Measurements from ENCODE around the gene TRAPPC10.

The TRAPPC10 gene

DNA sequence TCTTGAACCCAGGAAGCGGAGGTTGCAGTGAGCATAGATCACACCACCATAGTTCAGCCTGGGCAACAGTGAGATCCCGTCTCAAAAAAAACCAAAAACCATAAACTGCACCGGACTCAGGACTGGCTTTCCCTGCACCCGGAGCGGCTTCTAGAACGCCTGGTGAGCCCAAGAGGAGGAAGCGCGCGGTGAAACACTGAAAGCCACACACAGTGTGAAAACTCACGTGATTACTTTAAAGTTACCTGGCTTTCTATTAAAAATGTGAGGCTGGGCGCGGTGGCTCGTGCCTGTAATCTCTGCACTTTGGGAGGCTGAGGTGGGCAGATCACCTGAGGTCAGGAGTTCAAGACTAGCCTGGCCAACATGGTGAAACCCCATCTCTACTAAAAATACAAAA is 7.0 kb upstream of the TRAPPC10 start:
- no peak for DNase-seq

DNA sequence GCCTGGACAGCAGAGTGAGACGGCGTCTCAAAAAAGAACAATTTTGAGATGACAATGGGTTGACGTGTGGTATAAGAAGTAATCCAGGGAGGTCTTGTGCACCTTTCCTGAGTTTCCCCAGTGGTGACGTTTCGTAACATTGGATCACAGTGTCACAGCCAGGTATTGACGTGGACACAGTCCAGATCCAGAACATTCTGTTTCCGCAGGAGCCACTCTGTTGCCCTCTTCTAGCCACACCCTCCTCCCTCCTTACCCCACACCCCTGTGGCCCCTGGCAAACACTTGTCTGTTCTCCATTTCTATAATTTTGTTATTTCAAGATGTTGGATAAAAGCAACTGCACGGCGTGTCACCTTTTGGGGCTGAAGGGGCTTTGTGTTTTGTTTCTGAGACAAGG is 6.5 kb upstream of the TRAPPC10 start:
- DNase-seq, result no peak

DNA sequence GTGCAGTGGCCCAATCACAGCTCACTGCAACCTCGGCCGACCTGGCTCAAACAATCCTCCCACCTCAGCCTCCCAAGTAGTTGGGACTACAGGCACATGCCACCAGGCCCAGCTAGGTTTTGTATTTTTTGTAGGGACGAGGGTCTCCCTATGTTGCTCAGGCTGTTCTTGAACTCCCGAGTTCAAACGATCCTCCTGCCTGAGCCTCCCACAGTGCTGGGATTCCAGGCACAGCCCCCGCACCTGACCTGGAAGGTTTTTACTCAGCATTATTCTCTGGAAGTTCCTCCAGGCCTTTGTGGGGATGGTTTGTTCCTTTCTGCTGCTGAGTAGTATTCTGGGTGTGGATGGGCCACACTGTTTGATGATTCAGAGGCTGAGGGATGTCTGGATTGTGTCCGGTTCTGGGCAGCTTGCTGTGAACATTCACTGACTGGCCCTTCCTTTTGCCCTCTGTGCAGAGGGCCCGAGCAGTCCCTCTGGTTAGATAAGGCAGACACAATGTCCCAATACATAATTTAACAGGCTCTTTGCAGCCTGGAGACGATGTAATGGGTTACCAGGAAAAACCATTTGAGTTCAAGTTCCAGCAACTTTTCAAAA is 6.0 kb upstream of the TRAPPC10 start:
- no peak for DNase-seq

DNA sequence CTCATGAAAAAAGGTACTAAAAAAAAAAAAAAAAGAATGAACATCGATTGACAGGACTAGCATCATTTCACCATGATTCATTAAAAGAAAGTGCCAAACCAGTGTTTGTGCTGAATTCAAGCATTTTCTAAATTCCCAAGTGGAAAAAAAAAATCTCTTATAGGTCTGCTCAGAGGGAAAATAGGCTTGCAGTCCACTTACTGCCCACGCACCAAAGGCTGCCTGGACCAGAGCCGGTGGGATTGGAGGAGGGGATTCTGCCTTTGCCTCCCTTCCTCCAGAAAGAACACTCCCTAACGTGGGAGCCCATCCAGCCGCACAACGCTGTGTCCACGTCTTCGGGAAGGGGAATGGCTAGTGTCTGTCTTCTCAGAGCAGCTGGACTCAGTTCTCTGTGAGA is 5.5 kb upstream of the TRAPPC10 start:
- DNase-seq, result no peak

DNA sequence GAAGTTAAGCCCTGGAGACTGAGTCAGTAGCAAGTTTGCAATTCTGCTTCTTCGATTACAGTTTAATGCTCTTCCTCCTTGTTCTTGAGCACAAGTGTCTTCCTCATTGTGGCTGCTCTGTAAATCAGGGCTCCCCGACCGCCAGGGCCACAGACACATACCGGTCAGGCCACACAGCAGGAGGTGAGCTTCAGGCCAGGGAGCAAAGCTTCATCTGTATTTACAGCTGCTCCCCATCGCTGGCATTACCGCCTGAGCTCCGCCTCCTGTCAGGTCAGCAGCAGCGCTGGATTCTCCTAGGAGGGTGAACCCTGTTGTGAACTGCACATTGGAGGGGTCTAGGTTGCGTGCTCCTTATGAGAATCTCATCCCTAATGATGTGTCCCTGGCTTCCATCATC is 1.7 kb upstream of the TRAPPC10 start:
- DNase-seq, result no peak

DNA sequence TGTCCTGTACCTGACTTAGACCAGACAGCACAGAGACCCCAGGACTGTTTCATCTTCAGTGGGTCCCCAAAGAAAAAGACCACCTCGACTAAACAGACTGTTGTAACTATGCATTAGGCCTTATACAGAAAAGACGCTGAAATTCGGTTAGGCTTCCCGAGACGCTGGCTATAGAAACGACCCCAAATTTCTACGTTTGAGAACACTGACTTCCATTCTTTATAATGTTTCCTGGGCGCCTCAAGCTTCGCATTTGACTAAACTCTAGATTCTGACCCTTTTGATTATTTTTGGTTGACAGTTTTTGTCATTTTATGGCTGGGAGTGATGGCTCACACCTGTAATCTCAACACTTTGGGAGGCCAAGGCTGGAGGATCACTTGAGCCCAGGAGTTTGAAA is 986 bp upstream of the TRAPPC10 start:
- DNase-seq, result no peak

DNA sequence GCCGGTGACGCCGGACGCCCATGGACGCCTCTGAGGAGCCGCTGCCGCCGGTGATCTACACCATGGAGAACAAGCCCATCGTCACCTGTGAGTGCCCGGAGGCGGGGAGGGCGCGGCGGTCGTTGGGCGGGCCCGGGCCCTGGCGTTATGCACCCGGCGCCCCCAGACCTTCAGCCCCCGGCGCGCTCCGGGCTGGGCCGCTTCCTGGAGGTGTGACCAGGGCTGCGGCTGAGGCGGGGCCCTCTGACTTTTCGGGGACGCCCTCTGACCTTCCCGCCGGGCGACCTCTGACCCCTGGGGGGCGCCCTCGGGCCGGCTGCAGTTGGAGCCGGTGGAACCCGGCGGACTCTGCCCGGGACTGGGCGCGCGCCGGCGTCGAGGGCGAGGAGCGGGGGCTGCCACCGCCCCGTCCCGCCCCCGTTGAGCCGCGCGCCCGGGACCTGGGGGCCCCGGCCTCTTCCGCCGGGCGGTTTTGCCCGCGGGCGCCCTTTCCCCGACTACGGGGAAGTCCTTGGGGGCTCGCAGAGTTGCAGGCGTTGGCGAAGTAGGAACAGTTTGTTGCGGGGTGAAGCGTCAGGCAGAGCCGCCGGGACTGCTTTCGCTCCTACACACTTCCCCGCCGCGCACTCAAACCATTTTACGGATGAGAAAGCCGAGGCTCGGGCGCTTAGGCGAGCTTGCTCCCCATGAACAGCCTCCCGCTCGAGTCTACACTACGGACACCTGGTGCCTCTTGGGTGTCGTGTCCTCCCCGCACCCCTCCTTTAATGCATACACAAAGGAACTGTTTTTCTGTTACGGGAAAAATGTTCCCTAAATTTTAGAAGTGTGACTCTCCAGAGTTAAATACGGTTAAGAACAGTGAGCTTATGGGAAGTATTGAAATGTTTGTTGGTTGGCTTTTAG is 618 bp downstream of the TRAPPC10 start:
- DNase-seq, result no peak

DNA sequence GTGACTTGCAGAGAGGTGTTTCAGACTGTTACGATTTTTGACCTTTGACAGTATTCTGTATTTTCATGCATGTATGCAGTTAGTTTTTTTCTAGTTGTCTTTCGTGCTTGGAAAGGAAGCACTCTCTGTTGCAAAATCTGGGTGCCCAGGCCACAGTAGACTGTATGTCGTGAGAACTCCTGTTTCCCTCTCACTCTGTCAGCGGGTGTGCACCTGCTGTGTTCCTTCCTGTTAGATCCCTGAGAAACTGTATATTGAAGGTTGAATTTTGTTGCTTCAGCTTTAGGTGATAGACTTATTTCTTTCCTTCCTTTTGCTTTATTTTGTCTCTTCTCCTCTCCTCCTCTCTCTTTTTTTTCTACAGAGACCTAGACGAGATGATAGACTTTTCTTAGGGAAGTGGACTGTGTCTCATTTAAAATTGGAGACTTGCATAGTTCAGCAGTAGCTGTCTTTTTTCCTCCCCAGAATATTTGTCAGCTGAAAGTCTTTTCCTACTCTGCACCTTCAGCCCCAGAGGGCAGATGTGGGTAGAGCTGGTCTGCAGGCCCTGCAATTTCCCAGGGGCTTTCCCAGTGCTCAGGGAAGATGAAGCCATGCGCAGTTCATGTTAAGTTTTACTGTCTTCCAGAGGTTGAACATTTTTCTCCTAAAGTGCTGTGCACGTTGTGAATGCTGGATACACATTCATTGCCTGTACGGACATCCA is 1.4 kb downstream of the TRAPPC10 start:
- DNase-seq, result no peak

DNA sequence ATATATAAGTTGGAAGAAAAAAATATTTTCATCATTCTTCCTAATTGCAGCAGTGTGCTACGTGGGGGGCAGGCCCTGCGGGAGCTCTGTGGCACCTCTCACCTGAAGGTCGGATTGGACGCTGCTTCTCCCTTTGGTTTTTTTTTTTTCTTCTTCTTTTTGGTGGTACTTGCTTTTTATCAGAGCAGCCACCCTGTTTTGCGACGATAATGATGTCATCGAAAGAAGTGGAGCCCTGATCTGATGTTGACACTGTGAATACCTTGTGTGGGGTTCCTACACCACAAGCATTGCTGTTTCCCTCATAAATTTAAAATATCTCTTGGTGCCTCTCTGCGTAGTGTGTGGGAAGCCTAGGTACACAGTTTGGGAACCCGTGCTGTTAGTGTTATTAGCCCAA is 5.5 kb downstream of the TRAPPC10 start:
- DNase-seq, result no peak

DNA sequence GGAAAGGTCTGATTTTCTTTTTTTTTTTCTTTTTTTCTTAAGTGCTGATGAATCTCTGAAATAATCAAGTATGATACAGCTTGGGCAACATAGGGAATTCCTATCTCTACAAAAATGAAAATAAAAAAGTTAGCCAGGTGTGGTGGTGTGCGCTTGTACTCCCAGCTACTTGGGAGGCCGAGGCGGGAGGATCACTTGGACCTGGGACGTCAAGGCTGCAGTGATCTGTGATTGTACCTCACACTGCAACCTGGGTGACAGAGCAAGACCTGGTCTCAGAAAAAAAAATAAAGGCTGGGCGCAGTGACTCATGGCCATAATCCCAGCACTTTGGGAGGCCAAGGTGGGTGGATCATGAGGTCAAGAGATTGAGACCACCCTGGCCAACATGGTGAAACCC is 6.0 kb downstream of the TRAPPC10 start:
- no peak for DNase-seq

DNA sequence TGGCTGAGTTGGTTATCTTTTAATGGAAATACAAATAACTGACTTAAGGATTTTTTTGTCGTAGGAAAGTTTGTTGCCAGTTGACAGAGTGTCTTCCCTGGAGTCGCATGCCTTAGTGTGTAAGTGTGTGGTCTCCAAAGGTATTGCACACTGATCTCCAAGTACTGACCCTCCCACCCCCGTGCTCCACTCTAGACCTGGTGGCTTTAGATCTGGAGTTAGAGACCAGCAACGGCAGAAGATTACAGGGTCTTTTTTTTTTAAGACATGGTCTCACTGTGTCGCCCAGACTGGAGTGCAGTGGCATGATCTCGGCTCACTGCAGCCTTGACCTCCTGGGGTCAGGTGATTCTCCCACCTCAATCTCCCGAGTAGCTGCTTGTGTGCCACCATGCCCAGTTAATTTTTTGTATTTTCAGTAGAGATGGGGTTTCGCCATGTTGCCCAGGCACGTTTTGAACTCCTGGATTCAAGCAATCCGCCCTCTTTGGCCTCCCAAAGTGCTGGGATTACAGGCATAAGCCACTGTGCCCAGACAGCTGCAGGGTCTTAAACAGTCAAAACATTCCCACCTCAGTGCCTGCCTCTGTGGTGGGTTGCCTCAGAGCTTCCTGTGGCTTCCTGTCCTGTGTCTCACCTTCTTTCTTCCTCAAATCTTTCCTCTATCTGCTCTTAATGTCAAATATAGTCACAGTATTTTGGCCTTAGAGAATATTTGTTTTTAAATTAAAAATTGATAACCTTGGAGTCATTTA is 6.9 kb downstream of the TRAPPC10 start:
- DNase-seq, result no peak

DNA sequence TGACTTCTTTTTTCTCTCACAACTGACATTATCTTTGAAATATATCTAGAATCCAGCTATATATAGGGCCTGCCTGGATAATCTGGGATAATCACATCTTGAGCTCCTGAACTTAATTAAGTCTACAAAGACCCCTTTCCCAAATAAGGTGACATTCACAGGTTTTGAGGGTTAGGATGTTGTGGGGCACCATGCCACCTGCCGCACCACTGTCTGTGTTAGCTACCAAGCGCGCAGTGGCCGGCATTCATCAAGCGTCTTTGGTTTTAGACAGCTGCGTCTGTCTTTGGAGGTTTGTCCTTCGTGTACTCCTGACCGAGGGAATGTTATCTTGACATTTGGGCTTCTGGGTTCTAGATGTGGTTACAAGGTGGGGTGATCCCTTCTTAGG is 7.5 kb downstream of the TRAPPC10 start:
- no peak for DNase-seq

DNA sequence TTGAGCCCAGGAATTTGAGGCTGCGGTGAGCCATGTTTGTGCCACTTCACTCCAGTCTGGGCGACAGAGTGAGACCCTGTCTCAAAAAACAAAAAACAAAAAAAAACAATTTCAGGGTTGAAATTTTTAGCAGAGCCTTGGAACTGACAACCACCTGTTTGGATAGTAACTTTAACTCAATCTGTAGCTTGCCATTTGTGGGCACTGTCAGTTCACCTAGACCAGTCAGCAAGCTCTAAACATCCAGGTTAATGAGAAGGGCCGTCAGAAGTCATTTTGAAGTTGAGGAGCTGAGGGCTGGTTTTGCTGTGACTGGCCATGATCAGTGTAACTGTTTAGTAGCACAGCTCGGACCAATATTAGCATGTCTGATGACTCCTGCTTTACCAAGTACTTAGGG is 8.4 kb downstream of the TRAPPC10 start:
- DNase-seq, result no peak

DNA sequence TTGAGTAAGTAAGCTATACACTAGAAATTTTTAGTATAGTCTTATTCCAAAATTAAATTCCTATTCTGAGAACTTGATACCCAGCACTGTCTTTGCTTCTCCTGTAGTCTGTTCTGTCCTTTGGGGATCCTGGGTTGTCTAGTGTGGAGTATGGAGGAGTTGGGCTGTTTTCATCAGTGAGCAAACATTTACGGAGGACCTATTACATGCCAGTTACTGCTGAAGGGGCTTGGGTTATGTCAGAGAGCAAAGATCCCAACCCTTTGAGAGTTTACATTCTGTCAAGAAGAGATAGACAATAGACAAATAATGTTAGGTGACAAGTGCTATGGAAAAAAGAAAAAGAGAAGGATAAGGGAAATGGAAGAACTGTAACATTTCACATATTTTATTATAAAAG is 9.0 kb downstream of the TRAPPC10 start:
- no peak for DNase-seq

DNA sequence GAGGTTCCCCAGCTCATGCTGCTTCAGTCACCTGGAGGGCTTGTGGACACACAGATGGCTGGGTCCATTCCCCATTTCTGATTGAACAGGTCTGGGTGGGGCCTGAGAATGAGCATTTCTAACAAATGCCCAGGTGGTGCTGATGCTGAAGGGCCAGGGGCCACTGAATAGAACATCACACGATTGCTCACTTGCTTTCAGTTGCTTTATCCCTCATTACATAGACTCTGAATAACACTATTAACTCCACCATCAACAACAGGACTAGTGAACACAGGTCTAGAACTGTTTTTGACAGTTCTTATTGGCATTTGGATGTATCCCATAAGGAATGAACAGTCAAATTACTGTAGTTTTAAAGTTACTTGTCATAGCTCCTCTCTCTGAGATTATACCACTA is 12.1 kb downstream of the TRAPPC10 start:
- DNase-seq, result no peak

DNA sequence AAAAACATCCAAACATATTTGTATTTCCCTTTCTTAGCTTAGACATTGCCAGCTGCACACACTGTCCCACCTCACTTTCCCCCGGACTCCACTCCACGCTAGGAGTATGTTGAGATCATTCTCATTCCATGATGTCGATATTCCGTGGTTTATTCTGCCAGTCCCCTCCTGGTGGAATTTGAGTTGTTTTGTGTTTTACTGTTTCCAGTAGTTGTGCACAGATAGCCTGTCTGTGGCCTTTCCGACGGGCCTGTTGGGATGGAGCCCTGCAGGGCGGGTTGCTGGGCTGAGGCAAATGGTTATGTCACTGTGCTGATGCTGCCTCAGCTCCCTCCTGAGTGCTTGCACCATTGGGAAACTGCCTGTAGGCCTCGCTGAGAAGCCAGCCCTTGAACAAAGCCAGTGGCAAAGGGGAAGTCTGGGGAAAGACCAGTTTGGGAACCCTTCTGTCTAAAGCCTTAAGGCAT is 12.8 kb downstream of the TRAPPC10 start:
- no peak for DNase-seq

DNA sequence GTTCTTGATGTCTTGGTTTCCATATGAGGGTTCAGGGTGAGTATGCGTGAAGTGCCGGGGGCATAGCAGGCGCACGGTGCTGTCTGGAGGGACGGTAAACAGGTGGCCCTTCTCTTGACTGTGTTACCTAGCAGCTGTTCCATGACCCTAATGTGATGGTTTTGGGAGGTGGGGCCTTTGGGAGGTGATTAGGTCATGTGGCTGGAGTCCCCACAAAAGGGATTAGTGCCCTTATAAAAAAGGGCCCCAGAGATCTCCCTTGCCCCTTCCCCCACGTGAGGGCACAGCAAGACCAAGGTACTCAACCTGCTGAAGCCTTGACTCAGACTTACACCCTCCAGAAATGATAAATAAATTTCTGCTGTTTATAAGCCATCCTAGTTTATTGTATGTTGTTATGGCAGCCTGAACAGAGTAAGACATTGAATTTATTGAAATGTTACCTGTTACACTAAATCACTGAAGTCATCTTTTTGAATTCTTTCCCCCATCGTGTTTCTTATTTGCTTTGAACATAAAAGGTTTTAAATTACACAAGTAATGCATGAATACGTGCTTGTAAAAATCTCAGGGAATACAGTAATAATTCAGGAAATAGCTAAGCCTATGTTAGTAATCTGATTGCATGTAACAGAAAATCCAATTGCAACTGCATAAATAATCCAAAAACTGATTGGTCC is 15.6 kb downstream of the TRAPPC10 start:
- no peak for DNase-seq

DNA sequence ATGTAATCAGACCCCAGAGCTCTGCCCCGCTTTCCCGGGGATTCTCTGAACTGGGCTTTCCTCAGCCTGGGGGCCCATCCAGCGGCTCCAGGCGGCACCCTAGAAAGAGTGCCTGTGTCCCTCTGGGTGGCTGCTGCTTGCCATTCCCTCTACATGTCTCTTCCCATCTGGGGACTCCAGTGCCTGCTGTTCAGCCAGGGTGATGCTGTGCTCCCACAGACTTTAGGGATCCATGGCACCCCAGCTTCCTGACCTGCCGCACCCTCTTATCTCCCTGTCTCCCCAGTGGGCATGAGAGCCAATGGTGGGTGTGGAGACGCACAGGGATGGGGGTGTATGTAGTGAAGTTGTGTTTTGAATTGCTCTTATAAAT is 16.2 kb downstream of the TRAPPC10 start:
- DNase-seq, result no peak

DNA sequence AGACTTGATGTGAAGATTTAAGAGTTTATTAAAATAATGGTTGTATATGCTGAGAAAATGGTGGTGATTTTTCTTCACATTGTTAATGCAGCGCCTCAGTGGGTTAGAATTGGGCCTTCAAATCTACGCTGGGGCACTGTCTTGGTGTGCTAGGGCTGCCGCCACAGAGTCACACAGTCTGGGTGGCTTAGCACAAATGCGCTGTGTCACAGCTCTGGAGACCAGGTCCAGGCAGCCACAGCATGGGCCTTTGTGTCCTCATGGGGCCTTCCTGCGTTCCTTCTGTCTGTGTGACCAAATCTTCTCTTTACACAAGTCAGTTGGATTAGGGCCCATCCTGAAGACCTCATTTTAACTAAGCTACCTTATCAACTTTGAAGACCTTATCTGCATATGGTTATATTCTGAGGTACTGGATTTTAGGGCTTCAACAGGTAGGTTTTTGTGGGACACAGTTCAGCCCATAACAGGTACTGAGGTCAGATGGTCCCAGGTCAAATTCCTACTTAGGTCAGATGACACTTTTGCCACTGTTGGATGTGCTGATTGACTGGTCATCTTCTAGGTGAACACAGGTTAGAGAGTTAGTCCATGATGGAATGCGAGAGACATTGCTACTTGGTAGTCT is 17.5 kb downstream of the TRAPPC10 start:
- no peak for DNase-seq

DNA sequence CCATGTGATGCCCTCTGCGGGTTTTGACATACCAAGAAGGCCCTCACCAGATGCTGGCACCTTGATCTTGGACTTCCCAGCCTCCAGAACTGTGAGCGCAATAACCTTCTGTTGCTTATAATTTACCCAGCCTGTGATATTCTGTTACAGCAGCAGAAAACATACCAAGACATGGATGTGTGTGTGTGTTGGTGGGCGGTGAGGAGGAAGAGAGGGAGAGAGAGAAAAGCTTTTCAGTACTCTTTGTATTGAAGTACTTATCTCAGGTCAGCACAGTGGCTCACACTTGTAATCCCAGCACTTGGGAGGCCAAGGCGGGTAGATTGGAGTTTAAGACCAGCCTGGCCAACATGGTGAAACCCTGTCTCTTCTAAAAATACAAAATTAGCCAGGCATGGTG is 23.1 kb downstream of the TRAPPC10 start:
- no peak for DNase-seq

DNA sequence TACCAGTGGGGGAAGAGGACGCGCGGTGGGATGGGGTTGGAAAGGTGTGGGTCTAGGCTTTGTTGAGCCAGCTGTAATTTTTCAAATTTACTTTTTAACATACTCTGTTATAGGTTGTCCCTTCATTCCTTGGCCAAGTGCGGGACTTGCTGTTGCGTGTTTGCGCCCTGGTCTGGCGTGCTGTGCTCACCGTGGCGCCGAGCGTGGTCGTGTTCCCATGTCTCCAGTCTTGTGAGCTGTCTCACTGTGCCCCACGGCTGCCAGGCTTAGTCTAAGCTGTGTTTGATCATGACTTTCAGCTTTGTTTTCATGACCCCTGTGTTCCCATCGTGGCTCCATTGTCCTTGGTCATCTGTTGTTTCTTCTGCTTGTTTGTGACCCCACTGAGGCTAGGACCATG is 26.0 kb downstream of the TRAPPC10 start:
- DNase-seq, result no peak

DNA sequence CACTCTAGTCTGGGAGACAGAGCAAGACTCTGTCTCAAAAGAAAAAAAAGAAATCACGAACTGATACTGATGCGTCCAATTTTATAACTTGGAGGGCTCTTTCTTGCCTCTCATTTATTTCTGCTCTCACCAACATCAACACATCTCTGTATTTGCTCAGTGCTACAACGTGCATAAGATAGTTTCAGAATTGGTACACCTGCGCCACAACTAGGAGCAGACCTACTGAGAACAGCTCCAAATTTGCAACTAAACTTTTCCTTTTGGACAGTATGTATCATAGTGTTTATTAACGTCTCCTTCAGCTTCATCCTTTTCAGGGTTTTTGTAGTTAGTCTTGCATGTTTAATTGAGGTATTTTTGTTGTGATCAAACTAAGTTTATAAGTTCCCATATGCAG is 27.7 kb downstream of the TRAPPC10 start:
- DNase-seq, result no peak
